ENCODE measurements around the gene ULBP2.

The ULBP2 gene

DNA sequence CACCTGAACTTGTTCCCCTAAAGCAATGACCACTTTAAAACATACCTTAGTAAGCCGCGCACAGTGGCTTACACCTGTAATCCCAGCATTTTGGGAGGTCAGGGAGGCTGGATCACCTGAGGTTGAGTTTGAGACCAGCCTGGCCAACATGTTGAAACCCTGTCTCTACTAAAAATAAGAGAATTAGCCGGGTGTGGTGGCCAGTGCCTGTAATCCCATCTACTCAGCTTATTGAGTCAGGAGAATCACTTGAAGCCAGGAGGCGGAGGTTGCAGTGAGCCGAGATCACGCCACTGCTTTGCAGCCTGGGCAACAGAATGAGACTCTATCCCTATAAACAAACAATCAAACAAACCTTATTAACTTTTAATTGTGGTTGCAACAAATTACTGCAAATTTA lies 42.3 kb upstream of the ULBP2 start:
- H4K8ac ChIP-seq (ENCODE audit: low read length), result no peak overlapping the region
- H3K27me3 ChIP-seq (ENCODE audit: control insufficient read depth in 1 of 2, insufficient read depth in 1 of 2, low read length in 2 of 2), result peaks cover 0 to 25% of the 10 kb centered on the region in 2 experiments
- no peaks in the 10 kb centered on the region for H3K36me3 ChIP-seq (ENCODE audit: control insufficient read depth in 1 of 2, insufficient read depth in 2 of 2, low read depth in 1 of 2, low read length in 2 of 2)
- WGBS, result 89% methylated on average over 6 of the region's 6 CpGs
- no peaks in the 10 kb centered on the region for H3K9me3 ChIP-seq (ENCODE audit: control insufficient read depth, low read length)
- no peak overlapping the region for H4K91ac ChIP-seq (ENCODE audit: low read length)
- no peak overlapping the region for H3K27ac ChIP-seq (ENCODE audit: low read length, poor library complexity, severe bottlenecking)
- no peaks in the 10 kb centered on the region for H3K79me1 ChIP-seq (replicated peaks; ENCODE audit: low read length, poor library complexity, severe bottlenecking)
- no peak overlapping the region for H2BK120ac ChIP-seq (ENCODE audit: low read depth, low read length)
- peaks cover 4% of the 10 kb centered on the region for H3K4me1 ChIP-seq (ENCODE audit: control insufficient read depth, insufficient read depth, low read depth, low read length)
- H2BK12ac ChIP-seq (ENCODE audit: low read length in 2 of 2), result no peak overlapping the region
- H2AK5ac ChIP-seq (ENCODE audit: low read length, severe bottlenecking), result no peak overlapping the region
- H2BK15ac ChIP-seq (ENCODE audit: low read depth, poor library complexity, severe bottlenecking), result peak overlapping the region; percentile 36
- peak overlapping the region; percentile 83 for H3K9ac ChIP-seq (ENCODE audit: low read length)
- H2BK5ac ChIP-seq (ENCODE audit: low read depth, low read length, poor library complexity, severe bottlenecking), result no peak overlapping the region
- no peak overlapping the region for H2AFZ ChIP-seq (ENCODE audit: low read depth, low read length)
- no peak for DNase-seq
- no peak overlapping the region for H3K4ac ChIP-seq (ENCODE audit: low read depth in 1 of 2, low read length in 2 of 2)
- H3K4me3 ChIP-seq (ENCODE audit: insufficient read depth in 1 of 2, low read depth in 1 of 2, low read length in 2 of 2), result no peak overlapping the region
- no peak overlapping the region for H3K23ac ChIP-seq (ENCODE audit: low read length in 2 of 2)
- no peak overlapping the region for H3K4me2 ChIP-seq (ENCODE audit: low read length, poor library complexity, severe bottlenecking)
- no peak overlapping the region for H3K14ac ChIP-seq (ENCODE audit: low read length in 2 of 2)
- H3K18ac ChIP-seq (ENCODE audit: low read depth in 1 of 2, low read length in 2 of 2), result no peak overlapping the region

DNA sequence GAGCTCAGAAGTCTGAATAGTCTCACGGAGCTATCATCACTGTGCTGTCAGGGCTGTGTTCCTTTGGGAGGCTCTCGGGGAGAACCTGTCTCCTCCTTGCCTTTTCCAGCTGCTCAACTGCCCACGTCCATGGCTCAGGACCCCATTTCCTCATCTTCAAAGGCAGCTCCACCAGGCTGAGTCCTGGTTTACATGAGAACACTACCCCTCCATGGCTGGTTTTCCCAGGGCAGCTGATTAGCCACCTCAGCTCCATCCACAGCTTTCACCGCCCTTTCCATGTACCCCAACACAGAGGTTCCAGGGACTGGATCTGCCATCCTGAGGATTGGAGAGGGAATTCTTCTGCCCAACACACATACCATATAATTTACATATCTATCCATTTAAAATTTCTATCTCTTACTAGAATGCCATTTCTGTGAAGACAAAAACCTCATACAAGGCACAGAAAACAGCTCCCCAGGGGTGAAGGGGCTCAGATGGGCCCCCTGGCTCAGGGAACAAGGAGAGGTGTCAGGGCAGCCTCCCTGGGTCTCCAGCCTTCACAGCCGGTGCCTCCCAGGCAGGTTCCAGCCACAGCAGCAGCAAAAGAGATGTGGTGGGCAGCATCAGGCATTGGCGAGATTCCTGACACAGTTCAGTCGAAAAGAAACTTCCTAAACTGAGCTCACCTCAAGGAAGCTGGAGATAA lies 41.7 kb upstream of the ULBP2 start:
- DNase-seq, result no peak
- H3K4me2 ChIP-seq (ENCODE audit: low read length, poor library complexity, severe bottlenecking), result no peak overlapping the region
- no peak overlapping the region for H3K23ac ChIP-seq (ENCODE audit: low read length in 2 of 2)
- peak overlapping the region; percentile 83 for H3K9ac ChIP-seq (ENCODE audit: low read length)
- H3K79me1 ChIP-seq (replicated peaks; ENCODE audit: low read length, poor library complexity, severe bottlenecking), result no peaks in the 10 kb centered on the region
- no peak overlapping the region for H2AK5ac ChIP-seq (ENCODE audit: low read length, severe bottlenecking)
- H3K18ac ChIP-seq (ENCODE audit: low read depth in 1 of 2, low read length in 2 of 2), result no peak overlapping the region
- H4K8ac ChIP-seq (ENCODE audit: low read length), result peak overlapping the region; percentile 78
- no peak overlapping the region for H3K27ac ChIP-seq (ENCODE audit: low read length, poor library complexity, severe bottlenecking)
- no peak overlapping the region for H3K14ac ChIP-seq (ENCODE audit: low read length in 2 of 2)
- H3K4me3 ChIP-seq (ENCODE audit: insufficient read depth in 1 of 2, low read depth in 1 of 2, low read length in 2 of 2), result no peak overlapping the region
- peaks cover 4% of the 10 kb centered on the region for H3K4me1 ChIP-seq (ENCODE audit: control insufficient read depth, insufficient read depth, low read depth, low read length)
- 75% methylated on average over 7 of the region's 7 CpGs for WGBS
- H2BK120ac ChIP-seq (ENCODE audit: low read depth, low read length), result no peak overlapping the region
- H3K9me3 ChIP-seq (ENCODE audit: control insufficient read depth, low read length), result no peaks in the 10 kb centered on the region
- H3K4ac ChIP-seq (ENCODE audit: low read depth in 1 of 2, low read length in 2 of 2), result no peak overlapping the region
- H4K91ac ChIP-seq (ENCODE audit: low read length), result no peak overlapping the region
- no peak overlapping the region for H2BK15ac ChIP-seq (ENCODE audit: low read depth, poor library complexity, severe bottlenecking)
- H2BK12ac ChIP-seq (ENCODE audit: low read length in 2 of 2), result no peak overlapping the region
- H2BK5ac ChIP-seq (ENCODE audit: low read depth, low read length, poor library complexity, severe bottlenecking), result no peak overlapping the region
- H3K27me3 ChIP-seq (ENCODE audit: control insufficient read depth in 1 of 2, insufficient read depth in 1 of 2, low read length in 2 of 2), result peaks cover 0 to 30% of the 10 kb centered on the region in 2 experiments
- no peaks in the 10 kb centered on the region for H3K36me3 ChIP-seq (ENCODE audit: control insufficient read depth in 1 of 2, insufficient read depth in 2 of 2, low read depth in 1 of 2, low read length in 2 of 2)
- H2AFZ ChIP-seq (ENCODE audit: low read depth, low read length), result no peak overlapping the region

DNA sequence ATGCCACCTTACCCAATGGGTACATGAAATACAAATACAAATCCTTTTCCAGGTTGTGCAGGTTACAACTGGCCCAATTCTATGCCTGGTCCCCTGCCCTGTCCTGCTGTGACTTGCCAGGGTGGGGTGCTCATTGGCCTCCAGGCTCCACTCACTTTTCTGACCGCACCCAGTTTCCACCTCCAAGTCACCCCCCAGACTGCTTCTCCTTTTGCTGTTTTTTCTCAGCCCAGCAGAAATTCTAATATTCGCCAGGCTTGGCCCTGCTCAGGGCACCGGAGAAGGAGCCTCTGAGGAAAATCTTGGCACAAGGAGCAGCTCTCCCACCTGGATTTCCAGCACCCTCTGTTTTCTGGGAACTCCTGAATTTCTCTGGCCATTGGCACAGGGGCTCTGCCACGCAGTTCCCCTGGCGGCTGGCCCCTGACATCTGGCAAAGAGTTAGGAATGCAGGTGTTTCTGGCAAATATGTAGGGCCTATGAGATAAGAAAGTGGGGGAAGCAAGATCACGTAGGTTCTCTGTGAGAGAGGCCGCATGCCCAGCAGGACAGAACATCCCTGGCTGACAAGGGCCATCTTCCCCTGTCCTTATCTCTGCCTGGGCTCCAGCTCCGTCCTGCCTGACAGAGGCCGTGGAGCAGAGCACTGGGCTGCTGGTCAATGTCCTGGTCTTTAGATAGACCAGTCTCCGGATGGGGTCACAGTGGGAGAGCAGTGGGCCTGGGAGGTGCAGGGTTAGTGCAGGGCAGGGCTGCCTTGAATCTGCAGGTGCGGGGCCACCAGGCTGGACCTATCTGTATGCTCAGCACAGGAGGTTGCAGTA lies 41.0 kb upstream of the ULBP2 start:
- Histone ChIP-seq H2BK15ac (ENCODE audit: low read depth, poor library complexity, severe bottlenecking) (no peak overlapping the region), H3K4ac (ENCODE audit: low read depth in 1 of 2, low read length in 2 of 2) (no peak overlapping the region), H3K4me3 (ENCODE audit: insufficient read depth in 1 of 2, low read depth in 1 of 2, low read length in 2 of 2) (no peak overlapping the region), H3K4me2 (ENCODE audit: low read length, poor library complexity, severe bottlenecking) (no peak overlapping the region), H3K14ac (ENCODE audit: low read length in 2 of 2) (no peak overlapping the region), H3K23ac (ENCODE audit: low read length in 2 of 2) (no peak overlapping the region), H4K91ac (ENCODE audit: low read length) (peak overlapping the region; percentile 43), H3K27me3 (ENCODE audit: control insufficient read depth in 1 of 2, insufficient read depth in 1 of 2, low read length in 2 of 2) (peaks cover 0 to 36% of the 10 kb centered on the region in 2 experiments), H3K27ac (ENCODE audit: low read length, poor library complexity, severe bottlenecking) (no peak overlapping the region), H2BK5ac (ENCODE audit: low read depth, low read length, poor library complexity, severe bottlenecking) (no peak overlapping the region), H2BK120ac (ENCODE audit: low read depth, low read length) (no peak overlapping the region), H4K8ac (ENCODE audit: low read length) (peak overlapping the region; percentile 14), H2AK5ac (ENCODE audit: low read length, severe bottlenecking) (no peak overlapping the region), H3K9me3 (ENCODE audit: control insufficient read depth, low read length) (no peaks in the 10 kb centered on the region), H3K79me1 (replicated peaks; ENCODE audit: low read length, poor library complexity, severe bottlenecking) (no peaks in the 10 kb centered on the region), H3K18ac (ENCODE audit: low read depth in 1 of 2, low read length in 2 of 2) (no peak overlapping the region), H3K4me1 (ENCODE audit: control insufficient read depth, insufficient read depth, low read depth, low read length) (peaks cover 4% of the 10 kb centered on the region), H3K36me3 (ENCODE audit: control insufficient read depth in 1 of 2, insufficient read depth in 2 of 2, low read depth in 1 of 2, low read length in 2 of 2) (no peaks in the 10 kb centered on the region), H2BK12ac (ENCODE audit: low read length in 2 of 2) (no peak overlapping the region), H3K9ac (ENCODE audit: low read length) (no peak overlapping the region), H2AFZ (ENCODE audit: low read depth, low read length) (no peak overlapping the region)
- no peak for DNase-seq
- WGBS, result 82% methylated on average over 11 of the region's 11 CpGs

DNA sequence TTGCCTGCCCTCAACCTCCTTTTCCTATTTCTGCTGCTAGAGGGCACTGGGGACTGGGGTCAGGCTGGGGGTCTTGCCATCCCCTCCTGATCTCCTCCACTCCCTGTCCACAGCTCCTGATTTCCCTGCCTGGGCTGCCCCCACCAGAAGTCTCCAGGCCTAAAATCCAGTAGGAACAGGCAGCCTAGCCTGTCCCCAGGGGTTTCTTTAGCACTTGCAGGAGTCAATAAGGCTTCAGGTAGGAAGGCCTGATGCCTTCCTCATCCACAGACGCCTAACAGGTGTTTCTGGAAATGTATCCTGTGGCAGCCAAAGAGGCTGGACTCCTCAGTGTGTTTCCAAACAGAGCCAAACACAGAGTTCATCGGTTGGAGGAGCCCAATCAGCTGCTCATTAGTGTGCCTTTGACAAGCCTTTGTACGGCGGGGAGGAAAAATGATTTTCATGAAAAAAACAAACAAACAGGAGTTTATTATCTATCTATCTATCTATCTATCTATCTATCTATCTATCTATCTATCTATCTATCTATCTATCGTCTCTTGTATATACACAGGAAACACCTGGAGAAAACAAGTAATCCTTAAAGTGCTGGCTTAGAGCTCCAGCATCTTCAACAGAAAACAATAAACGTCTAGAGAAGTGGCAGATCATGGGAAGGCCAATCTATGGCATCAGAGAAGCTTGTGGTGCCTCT lies 40.2 kb upstream of the ULBP2 start:
- Histone ChIP-seq H3K27me3 (ENCODE audit: control insufficient read depth in 1 of 2, insufficient read depth in 1 of 2, low read length in 2 of 2) (peaks cover 0 to 43% of the 10 kb centered on the region in 2 experiments), H2AFZ (ENCODE audit: low read depth, low read length) (no peak overlapping the region)

More for the DNA sequence above, 40.2 kb upstream of the ULBP2 start:
- H2AK5ac ChIP-seq (ENCODE audit: low read length, severe bottlenecking), result no peak overlapping the region
- no peak overlapping the region for H3K4me3 ChIP-seq (ENCODE audit: insufficient read depth in 1 of 2, low read depth in 1 of 2, low read length in 2 of 2)
- H3K9me3 ChIP-seq (ENCODE audit: control insufficient read depth, low read length), result no peaks in the 10 kb centered on the region
- H3K9ac ChIP-seq (ENCODE audit: low read length), result no peak overlapping the region
- H3K18ac ChIP-seq (ENCODE audit: low read depth in 1 of 2, low read length in 2 of 2), result no peak overlapping the region
- DNase-seq, result no peak
- no peak overlapping the region for H2BK12ac ChIP-seq (ENCODE audit: low read length in 2 of 2)
- H3K79me1 ChIP-seq (replicated peaks; ENCODE audit: low read length, poor library complexity, severe bottlenecking), result no peaks in the 10 kb centered on the region
- H2BK5ac ChIP-seq (ENCODE audit: low read depth, low read length, poor library complexity, severe bottlenecking), result no peak overlapping the region
- H3K4me1 ChIP-seq (ENCODE audit: control insufficient read depth, insufficient read depth, low read depth, low read length), result peaks cover 2% of the 10 kb centered on the region
- H3K27ac ChIP-seq (ENCODE audit: low read length, poor library complexity, severe bottlenecking), result no peak overlapping the region
- no peak overlapping the region for H2BK120ac ChIP-seq (ENCODE audit: low read depth, low read length)
- no peaks in the 10 kb centered on the region for H3K36me3 ChIP-seq (ENCODE audit: control insufficient read depth in 1 of 2, insufficient read depth in 2 of 2, low read depth in 1 of 2, low read length in 2 of 2)
- H2BK15ac ChIP-seq (ENCODE audit: low read depth, poor library complexity, severe bottlenecking), result no peak overlapping the region
- peak overlapping the region; percentile 43 for H4K91ac ChIP-seq (ENCODE audit: low read length)
- H3K14ac ChIP-seq (ENCODE audit: low read length in 2 of 2), result no peak overlapping the region
- no peak overlapping the region for H3K4ac ChIP-seq (ENCODE audit: low read depth in 1 of 2, low read length in 2 of 2)
- 75% methylated on average over 4 of the region's 6 CpGs for WGBS
- no peak overlapping the region for H3K4me2 ChIP-seq (ENCODE audit: low read length, poor library complexity, severe bottlenecking)
- H4K8ac ChIP-seq (ENCODE audit: low read length), result peak overlapping the region; percentile 14
- no peak overlapping the region for H3K23ac ChIP-seq (ENCODE audit: low read length in 2 of 2)

Measured in mesenchymal stem cell (in vitro differentiated cells and primary cell).